SK-N-SH treated with all-trans-retinoic acid at 6 μM for 48 hours (cell line): ENCODE measurements around the gene PLEKHM3.
"Not testable (repeated sequence)": the region's sequence is repeated elsewhere in the genome, so short reads cannot be mapped to it uniquely, and the experiment has no call there.

Source experiments
- ATAC-seq: fragments of 200-7000 bp; cut with Tn5 transposase; 3 replicates; pipeline ENCODE4 v1.9.1; 2020; ENCODE audit warnings: mild to moderate bottlenecking, moderate library complexity
- BACH2 ChIP-seq: fragments of 250-450 bp; sonication (Bioruptor Pico); IDR thresholded peaks from 2 replicates; pipeline ENCODE4 v1.9.0; 2021; ENCODE audit warnings: mild to moderate bottlenecking, borderline replicate concordance
- CREB5 ChIP-seq: fragments of 250-450 bp; sonication (Bioruptor Pico); IDR thresholded peaks from 2 replicates; pipeline ENCODE4 v1.5.1; 2020; ENCODE audit warnings: low read depth, mild to moderate bottlenecking, moderate library complexity
- GLIS3 ChIP-seq: fragments of 250-450 bp; sonication (Bioruptor Pico); IDR thresholded peaks from 2 replicates; pipeline ENCODE4 v1.5.0; 2020; ENCODE audit warnings: mild to moderate bottlenecking, moderate library complexity
- PATZ1 ChIP-seq: fragments of 250-450 bp; sonication (Bioruptor Pico); IDR thresholded peaks from 2 replicates; pipeline ENCODE4 v1.8.0; 2020; ENCODE audit warnings: mild to moderate bottlenecking, moderate library complexity, borderline replicate concordance
- POU6F1 ChIP-seq: fragments of 250-450 bp; sonication (Bioruptor Pico); IDR thresholded peaks from 2 replicates; pipeline ENCODE4 v1.8.0; 2021; ENCODE audit warnings: low read depth, mild to moderate bottlenecking, moderate library complexity, borderline replicate concordance
- TCF4 ChIP-seq: fragments of 250-450 bp; sonication (Bioruptor Pico); IDR thresholded peaks from 2 replicates; pipeline ENCODE4 v1.8.0; 2021; ENCODE audit warnings: mild to moderate bottlenecking, moderate library complexity, borderline replicate concordance
- TOX ChIP-seq: fragments of 250-450 bp; sonication (Bioruptor Pico); IDR thresholded peaks from 2 replicates; pipeline ENCODE4 v1.8.0; 2021; ENCODE audit warnings: mild to moderate bottlenecking, moderate library complexity, borderline replicate concordance
- TSHZ2 ChIP-seq: fragments of 250-450 bp; sonication (Bioruptor Pico); IDR thresholded peaks from 2 replicates; pipeline ENCODE4 v1.5.0; 2020; ENCODE audit warnings: mild to moderate bottlenecking, moderate library complexity
- ZC3H10 ChIP-seq: fragments of 250-450 bp; sonication (Bioruptor Pico); IDR thresholded peaks from 2 replicates; pipeline ENCODE4 v1.5.1; 2021; ENCODE audit warnings: mild to moderate bottlenecking, moderate library complexity
- ZFP3 ChIP-seq: fragments of 250-450 bp; sonication (Bioruptor Pico); IDR thresholded peaks from 2 replicates; pipeline ENCODE4 v1.5.0; 2020; ENCODE audit warnings: mild to moderate bottlenecking, moderate library complexity
- ZFP30 ChIP-seq: fragments of 450-650 bp; formaldehyde crosslinking; IDR thresholded peaks from 2 replicates; pipeline ENCODE4 v1.5.0; 2022; ENCODE audit warnings: mild to moderate bottlenecking, moderate library complexity

Gene PLEKHM3

GRCh38 chr2:207950761-207951114 lies 74.6 kb downstream of the PLEKHM3 start:
- no peak for ATAC-seq
- TF ChIP-seq ZFP30 (CRISPR knock-in tag): no peak
- TF ChIP-seq GLIS3 (CRISPR knock-in tag): no peak
- no peak for TF ChIP-seq TSHZ2 (CRISPR knock-in tag)
- no peak for TF ChIP-seq TOX (CRISPR knock-in tag)
- TF ChIP-seq, all 23 proteins: peak for 0

GRCh38 chr2:207950063-207950760 lies 75.1 kb downstream of the PLEKHM3 start:
- TF ChIP-seq PATZ1 (CRISPR knock-in tag) (no peak), BACH2 (CRISPR knock-in tag) (no peak), POU6F1 (CRISPR knock-in tag) (no peak), ZFP3 (CRISPR knock-in tag) (no peak), CREB5 (CRISPR knock-in tag) (no peak)
- no peak for ATAC-seq

- not testable (repeated sequence) for ATAC-seq
These were observed 76.1 kb downstream of the PLEKHM3 start for GRCh38 chr2:207949245-207949644.

- ATAC-seq: no peak
- TF ChIP-seq ZFP30 (CRISPR knock-in tag): no peak
- TF ChIP-seq ZC3H10 (CRISPR knock-in tag): no peak
- TF ChIP-seq PATZ1 (CRISPR knock-in tag): no peak
- no peak for TF ChIP-seq TCF4 (CRISPR knock-in tag)
These were observed 80.2 kb downstream of the PLEKHM3 start for GRCh38 chr2:207944979-207945600.

- no peak for TF ChIP-seq TCF4 (CRISPR knock-in tag)
- no peak for ATAC-seq
These were observed 81.0 kb downstream of the PLEKHM3 start for GRCh38 chr2:207944334-207944733.
